Vagina (tissue), 2 donors: ENCODE results near the gene SAP30BP.

Source experiments
- POLR2A ChIP-seq, 2 donors: fragments of 450-650 bp; IDR thresholded peaks; one replicate each; pipeline ENCODE4 v1.6.1; 2017; ENCODE audit warnings: antibody characterized with exemption in 2 of 2, mild to moderate bottlenecking in 2 of 2, moderate library complexity in 2 of 2
- TF ChIP-seq, protein P1 (sequence below), 3 experiments: fragments of 450-650 bp in 2 of 3; fragments of 200-600 bp in 1 of 3; sonication (generic) in 1 of 3; IDR thresholded peaks; one replicate each; pipeline ENCODE4 v1.5.1; 2017 to 2019; ENCODE audit warnings: antibody characterized with exemption in 3 of 3, mild to moderate bottlenecking in 2 of 3, moderate library complexity in 2 of 3

DNA sequence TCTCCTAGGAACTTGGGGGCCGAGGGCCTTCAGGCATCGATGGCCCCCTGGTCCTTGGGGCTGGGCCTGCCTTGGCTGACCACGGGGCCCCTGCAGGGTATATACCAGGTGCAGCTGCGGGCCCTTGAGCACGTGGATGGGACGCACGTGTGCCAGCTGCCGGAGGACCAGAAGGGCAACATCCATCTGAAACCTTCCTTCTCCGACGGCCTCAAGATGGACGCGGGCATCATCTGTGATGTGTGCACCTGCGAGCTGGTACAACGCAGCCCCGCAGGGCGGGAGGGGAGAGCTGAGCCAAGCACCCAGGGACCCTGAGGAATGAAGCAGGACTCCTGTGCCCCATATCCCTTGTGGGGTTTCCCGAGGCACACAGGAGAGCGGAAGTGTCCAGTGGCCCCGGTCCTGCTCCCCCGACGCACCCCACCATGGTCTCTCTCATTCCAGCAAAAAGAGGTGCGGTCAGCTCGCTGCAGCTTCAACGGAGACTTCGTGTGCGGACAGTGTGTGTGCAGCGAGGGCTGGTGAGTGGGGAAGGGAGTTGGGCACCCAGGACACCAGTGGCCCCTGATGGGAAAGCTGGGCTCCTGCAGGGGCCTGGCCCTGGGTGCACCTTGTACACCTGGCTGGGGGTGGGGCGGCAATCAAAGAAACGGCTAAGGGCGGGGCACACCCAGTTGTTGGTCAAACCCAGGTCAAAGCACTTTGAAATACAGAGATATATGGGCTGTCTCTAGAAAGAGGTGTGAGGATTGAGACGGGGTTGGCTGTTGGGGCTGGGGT is 64.8 kb downstream of the SAP30BP start:
- TF ChIP-seq, protein P1, sequence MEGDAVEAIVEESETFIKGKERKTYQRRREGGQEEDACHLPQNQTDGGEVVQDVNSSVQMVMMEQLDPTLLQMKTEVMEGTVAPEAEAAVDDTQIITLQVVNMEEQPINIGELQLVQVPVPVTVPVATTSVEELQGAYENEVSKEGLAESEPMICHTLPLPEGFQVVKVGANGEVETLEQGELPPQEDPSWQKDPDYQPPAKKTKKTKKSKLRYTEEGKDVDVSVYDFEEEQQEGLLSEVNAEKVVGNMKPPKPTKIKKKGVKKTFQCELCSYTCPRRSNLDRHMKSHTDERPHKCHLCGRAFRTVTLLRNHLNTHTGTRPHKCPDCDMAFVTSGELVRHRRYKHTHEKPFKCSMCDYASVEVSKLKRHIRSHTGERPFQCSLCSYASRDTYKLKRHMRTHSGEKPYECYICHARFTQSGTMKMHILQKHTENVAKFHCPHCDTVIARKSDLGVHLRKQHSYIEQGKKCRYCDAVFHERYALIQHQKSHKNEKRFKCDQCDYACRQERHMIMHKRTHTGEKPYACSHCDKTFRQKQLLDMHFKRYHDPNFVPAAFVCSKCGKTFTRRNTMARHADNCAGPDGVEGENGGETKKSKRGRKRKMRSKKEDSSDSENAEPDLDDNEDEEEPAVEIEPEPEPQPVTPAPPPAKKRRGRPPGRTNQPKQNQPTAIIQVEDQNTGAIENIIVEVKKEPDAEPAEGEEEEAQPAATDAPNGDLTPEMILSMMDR (IDR thresholded peaks at IDR 0.05): no peak
- TF ChIP-seq POLR2A (IDR thresholded peaks at IDR 0.05): no peak
